DND-41 (cell line): Measurements from ENCODE around the gene SMURF2.

ENCODE experiments used
- CTCF ChIP-seq: IDR thresholded peaks from 2 replicates; pipeline ENCODE4 v1.5.1; 2012; ENCODE audit warnings: borderline replicate concordance, low read length, moderate library complexity, mild to moderate bottlenecking; ENCODE audit not compliant: poor library complexity, severe bottlenecking; ENCODE audit errors: extremely low read depth
- EZH2 ChIP-seq: IDR thresholded peaks from 3 replicates; pipeline ENCODE4 v1.6.1; 2012; ENCODE audit warnings: borderline replicate concordance, low read depth, mild to moderate bottlenecking, moderate library complexity, low read length, inconsistent platforms; ENCODE audit not compliant: severe bottlenecking

GRCh38 chr17:64682261-64683181, 20.4 kb upstream of the SMURF2 start:
- no peak for TF ChIP-seq CTCF
- no peak for TF ChIP-seq EZH2
